ENCODE data around the gene AKT1S1. TPM values are rescaled to one million over a fixed set of nuclear protein-coding genes. Genes with fewer than 3 reads are reported as not detected.

Gene AKT1S1
- total RNA-seq, 1 experiment from 2014 or later: 64.6 TPM

DNA sequence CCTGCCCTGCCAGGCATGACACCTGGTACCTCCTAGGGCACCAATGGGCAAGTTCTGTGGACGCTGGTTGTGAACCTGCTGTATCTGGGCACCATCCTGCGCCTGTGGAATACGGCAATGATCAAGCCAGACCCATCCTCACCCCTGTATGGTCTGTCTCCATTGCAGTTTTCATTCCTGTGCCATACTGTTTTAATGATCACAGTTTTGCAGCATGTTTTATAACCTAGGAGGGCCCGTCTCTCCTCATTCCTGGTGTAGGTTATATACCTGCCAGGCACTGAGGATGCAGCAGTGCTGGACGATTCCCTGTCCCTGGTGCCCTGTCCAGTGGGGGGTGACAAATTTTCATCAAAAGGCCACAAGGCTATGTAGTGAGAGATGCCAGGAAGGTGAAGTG lies 5.9 kb upstream of the AKT1S1 start:
- no peaks in the 10 kb centered on the region for H3K4me1 Mint-ChIP-seq (ENCODE audit: low read depth, unreplicated experiment)
- no peaks in the 10 kb centered on the region for H3K27me3 ChIP-seq (replicated peaks; ENCODE audit: control insufficient read depth, insufficient read depth, low read length)
- H3K27me3 Mint-ChIP-seq (ENCODE audit: insufficient read depth, unreplicated experiment): no peaks in the 10 kb centered on the region
- no TSS peak for BruUV-seq (replicated peaks)
- H3K36me3 Mint-ChIP-seq (ENCODE audit: insufficient read depth, unreplicated experiment): peaks cover 27% of the 10 kb centered on the region
- H3K4me3 ChIP-seq (ENCODE audit: low read depth, low read length): no peak overlapping the region
- no peak overlapping the region for H3K27ac Mint-ChIP-seq (ENCODE audit: unreplicated experiment)
- TF ChIP-seq, protein P1, sequence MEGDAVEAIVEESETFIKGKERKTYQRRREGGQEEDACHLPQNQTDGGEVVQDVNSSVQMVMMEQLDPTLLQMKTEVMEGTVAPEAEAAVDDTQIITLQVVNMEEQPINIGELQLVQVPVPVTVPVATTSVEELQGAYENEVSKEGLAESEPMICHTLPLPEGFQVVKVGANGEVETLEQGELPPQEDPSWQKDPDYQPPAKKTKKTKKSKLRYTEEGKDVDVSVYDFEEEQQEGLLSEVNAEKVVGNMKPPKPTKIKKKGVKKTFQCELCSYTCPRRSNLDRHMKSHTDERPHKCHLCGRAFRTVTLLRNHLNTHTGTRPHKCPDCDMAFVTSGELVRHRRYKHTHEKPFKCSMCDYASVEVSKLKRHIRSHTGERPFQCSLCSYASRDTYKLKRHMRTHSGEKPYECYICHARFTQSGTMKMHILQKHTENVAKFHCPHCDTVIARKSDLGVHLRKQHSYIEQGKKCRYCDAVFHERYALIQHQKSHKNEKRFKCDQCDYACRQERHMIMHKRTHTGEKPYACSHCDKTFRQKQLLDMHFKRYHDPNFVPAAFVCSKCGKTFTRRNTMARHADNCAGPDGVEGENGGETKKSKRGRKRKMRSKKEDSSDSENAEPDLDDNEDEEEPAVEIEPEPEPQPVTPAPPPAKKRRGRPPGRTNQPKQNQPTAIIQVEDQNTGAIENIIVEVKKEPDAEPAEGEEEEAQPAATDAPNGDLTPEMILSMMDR (IDR thresholded peaks at IDR 0.05; ENCODE audit: insufficient read depth in 1 of 2, low read depth in 1 of 2, low read length in 1 of 2, severe bottlenecking in 1 of 2, unreplicated experiment in 1 of 2): no peak
- H3K36me3 ChIP-seq (ENCODE audit: control insufficient read depth, insufficient read depth, low read length): peaks cover 13% of the 10 kb centered on the region
- ChIA-PET POLR2A (no interaction called here), CTCF (interaction anchor here (0.6 kb wide), 1 partner anchor 22 kb away, joined by 3 read pairs; no protein-coding TSS in a partner anchor)
- no peaks in the 10 kb centered on the region for H3K9me3 Mint-ChIP-seq (ENCODE audit: unreplicated experiment)
- H3K9me3 ChIP-seq: 0 out of 2 replicates have a peak, but pooled peaks cover 4% of the 10 kb centered on the region
- intact Hi-C loops (cut with micrococcal nuclease; ENCODE audit: unreplicated experiment): no loop called here
- peaks cover 9% of the 10 kb centered on the region; the same call in 1 of the 2 replicates for H3K4me1 ChIP-seq
- no peak overlapping the region for H3K4me3 Mint-ChIP-seq (ENCODE audit: unreplicated experiment)
- peak in 1 of 2 experiments; percentile 23 for DNase-seq

DNA sequence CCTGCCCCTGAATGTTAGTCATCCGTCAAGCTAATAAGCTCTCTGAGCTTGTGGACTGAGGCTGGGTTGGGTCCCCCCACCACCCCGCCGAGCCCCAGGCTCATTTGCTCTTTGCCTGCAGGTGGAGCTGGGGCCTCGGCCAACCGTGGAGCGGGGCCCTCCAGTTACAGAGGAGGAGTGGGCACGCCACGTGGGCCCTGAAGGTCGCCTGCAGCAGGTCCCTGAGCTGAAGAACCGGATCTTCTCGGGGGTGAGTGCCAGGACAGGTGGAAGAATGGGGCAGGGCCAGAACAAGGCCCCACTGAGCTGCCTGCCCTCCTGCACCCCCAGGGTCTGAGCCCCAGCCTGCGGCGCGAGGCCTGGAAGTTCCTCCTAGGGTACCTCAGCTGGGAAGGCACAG lies 5.5 kb upstream of the AKT1S1 start:
- no peaks in the 10 kb centered on the region for H3K27me3 Mint-ChIP-seq (ENCODE audit: insufficient read depth, unreplicated experiment)
- Histone ChIP-seq H3K27me3 (replicated peaks; ENCODE audit: control insufficient read depth, insufficient read depth, low read length) (no peaks in the 10 kb centered on the region), H3K9me3 (0 out of 2 replicates have a peak, but pooled peaks cover 4% of the 10 kb centered on the region), H3K4me3 (ENCODE audit: low read depth, low read length) (no peak overlapping the region), H3K36me3 (ENCODE audit: control insufficient read depth, insufficient read depth, low read length) (peaks cover 13% of the 10 kb centered on the region), H3K4me1 (peaks cover 9% of the 10 kb centered on the region; the same call in 1 of the 2 replicates)
- BruUV-seq (replicated peaks): no TSS peak
- no peaks in the 10 kb centered on the region for H3K4me1 Mint-ChIP-seq (ENCODE audit: low read depth, unreplicated experiment)
- no peaks in the 10 kb centered on the region for H3K9me3 Mint-ChIP-seq (ENCODE audit: unreplicated experiment)
- no peak overlapping the region for H3K4me3 Mint-ChIP-seq (ENCODE audit: unreplicated experiment)
- peaks cover 23% of the 10 kb centered on the region for H3K36me3 Mint-ChIP-seq (ENCODE audit: insufficient read depth, unreplicated experiment)
- TF ChIP-seq, protein P1 (IDR thresholded peaks at IDR 0.05; ENCODE audit: insufficient read depth in 1 of 2, low read depth in 1 of 2, low read length in 1 of 2, severe bottlenecking in 1 of 2, unreplicated experiment in 1 of 2): no peak
- DNase-seq: peak in 1 of 2 experiments; percentile 34
- intact Hi-C loops (cut with micrococcal nuclease; ENCODE audit: unreplicated experiment): no loop called here
- POLR2A ChIA-PET: no interaction called here
- H3K27ac Mint-ChIP-seq (ENCODE audit: unreplicated experiment): no peak overlapping the region
- CTCF ChIA-PET: interaction anchor here (0.6 kb wide), 1 partner anchor 22 kb away, joined by 3 read pairs; no protein-coding TSS in a partner anchor

DNA sequence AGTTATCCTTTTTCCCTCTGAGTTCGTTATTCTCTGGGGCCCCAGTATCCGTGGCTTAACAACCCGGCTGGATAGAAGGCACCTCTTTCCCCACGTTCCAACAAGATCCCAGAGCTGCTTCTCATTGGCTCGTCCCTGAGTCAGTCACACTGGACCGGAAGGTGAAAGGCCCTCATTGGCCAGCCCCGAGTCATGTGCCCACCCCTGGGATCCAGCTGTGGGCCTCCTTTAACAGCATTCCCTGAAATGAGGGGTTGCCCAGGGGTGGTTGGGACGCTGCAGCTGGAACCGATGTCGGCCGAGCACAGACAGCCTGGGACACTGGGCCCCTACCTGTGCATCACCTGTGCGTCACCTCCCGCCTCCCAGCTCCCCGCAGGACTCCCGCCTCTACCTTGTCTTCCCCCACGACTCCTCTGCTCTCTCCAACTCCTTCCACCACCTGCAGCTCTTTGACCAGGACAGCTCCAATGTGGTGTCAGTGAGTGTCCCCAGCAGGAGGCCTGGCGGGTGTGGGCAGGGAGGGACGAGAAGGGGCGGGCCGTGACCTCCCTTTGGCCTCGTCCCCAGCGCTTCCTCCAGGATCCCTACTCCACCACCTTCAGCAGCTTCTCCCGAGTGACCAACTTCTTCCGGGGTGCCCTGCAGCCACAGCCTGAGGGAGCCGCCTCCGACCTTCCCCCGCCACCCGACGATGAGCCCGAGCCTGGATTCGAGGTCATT lies 4.7 kb upstream of the AKT1S1 start:
- no peaks in the 10 kb centered on the region for H3K9me3 Mint-ChIP-seq (ENCODE audit: unreplicated experiment)
- Histone ChIP-seq H3K27me3 (replicated peaks; ENCODE audit: control insufficient read depth, insufficient read depth, low read length) (no peaks in the 10 kb centered on the region), H3K4me1 (peaks cover 9% of the 10 kb centered on the region; the same call in 1 of the 2 replicates), H3K4me3 (ENCODE audit: low read depth, low read length) (no peak overlapping the region), H3K9me3 (0 out of 2 replicates have a peak, but pooled peaks cover 4% of the 10 kb centered on the region), H3K36me3 (ENCODE audit: control insufficient read depth, insufficient read depth, low read length) (peaks cover 13% of the 10 kb centered on the region)
- H3K36me3 Mint-ChIP-seq (ENCODE audit: insufficient read depth, unreplicated experiment): peaks cover 21% of the 10 kb centered on the region
- TF ChIP-seq, protein P1 (IDR thresholded peaks at IDR 0.05; ENCODE audit: insufficient read depth in 1 of 2, low read depth in 1 of 2, low read length in 1 of 2, severe bottlenecking in 1 of 2, unreplicated experiment in 1 of 2): no peak
- H3K4me3 Mint-ChIP-seq (ENCODE audit: unreplicated experiment): no peak overlapping the region
- no peaks in the 10 kb centered on the region for H3K4me1 Mint-ChIP-seq (ENCODE audit: low read depth, unreplicated experiment)
- peak; percentile 48 to 65 for DNase-seq
- no peak overlapping the region for H3K27ac Mint-ChIP-seq (ENCODE audit: unreplicated experiment)
- ChIA-PET CTCF (no interaction called here), POLR2A (no interaction called here)
- H3K27me3 Mint-ChIP-seq (ENCODE audit: insufficient read depth, unreplicated experiment): no peaks in the 10 kb centered on the region
- BruUV-seq (replicated peaks): no TSS peak
- intact Hi-C loops (cut with micrococcal nuclease; ENCODE audit: unreplicated experiment): no loop called here
